HPDE6-E6E7 (cell line): Measurements from ENCODE around the gene LGR5.
"Not testable (repeated sequence)": the region's sequence is repeated elsewhere in the genome, so short reads cannot be mapped to it uniquely, and the experiment has no call there.

ENCODE experiments used
- DNase-seq: peaks from one replicate; pipeline ENCODE4 v3.0.0; 2011; ENCODE audit warnings: missing footprints; ENCODE audit errors: extremely low spot score

The LGR5 gene

DNA sequence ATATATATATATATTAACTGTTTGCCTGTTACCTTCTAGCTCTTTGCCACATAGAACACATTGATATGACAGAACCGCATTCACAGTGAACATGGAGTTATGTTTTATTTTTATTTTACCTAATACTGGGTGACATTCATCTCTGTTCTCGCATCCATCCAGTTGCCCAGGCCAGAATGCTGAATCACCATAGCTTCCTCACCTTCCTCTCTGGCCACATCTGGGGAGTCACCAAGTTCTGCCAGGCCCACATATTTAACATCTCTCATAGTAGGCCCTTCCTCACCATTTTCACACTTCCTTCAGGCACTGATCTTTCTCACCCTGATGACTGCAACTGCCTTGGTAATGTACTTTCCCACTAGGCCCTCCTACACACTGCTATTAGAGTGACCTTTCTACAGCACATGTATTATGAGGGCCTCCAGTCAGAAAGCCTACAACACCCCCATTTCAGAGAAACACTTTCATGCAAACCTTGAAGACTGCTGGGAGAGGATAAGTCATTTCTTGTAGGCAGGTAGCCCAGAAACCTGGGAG, 106.8 kb downstream of the LGR5 start:
- no peak for DNase-seq

GRCh38 chr12:71548893-71549292, 109.3 kb downstream of the LGR5 start:
- DNase-seq, result no peak

DNA sequence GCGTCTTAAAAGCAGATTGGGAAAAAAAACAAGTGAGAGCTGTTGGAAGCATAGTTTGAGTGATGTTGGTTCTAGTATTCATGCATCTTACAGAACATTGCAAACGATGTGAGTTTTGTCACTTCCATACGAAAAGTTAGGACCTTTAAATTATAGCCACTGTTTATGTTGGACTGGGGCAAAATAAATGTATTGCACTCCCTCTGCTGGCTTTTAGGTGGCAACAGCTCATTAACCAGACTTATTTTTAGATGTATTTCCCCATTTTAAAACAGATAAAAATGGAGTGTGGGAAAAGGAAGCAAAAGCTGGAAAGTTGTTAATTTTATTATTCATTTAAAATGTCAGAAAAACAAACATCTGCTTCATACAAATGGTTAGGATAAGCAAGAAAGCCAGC, 111.9 kb downstream of the LGR5 start:
- DNase-seq, result peak; percentile 14

- DNase-seq, result no peak
These were observed 113.3 kb downstream of the LGR5 start for GRCh38 chr12:71552728-71553501.

- no peak for DNase-seq
These were observed 115.6 kb downstream of the LGR5 start for GRCh38 chr12:71555191-71555590.

GRCh38 chr12:71555789-71556188, 116.2 kb downstream of the LGR5 start:
- not testable (repeated sequence) for DNase-seq

- no peak for DNase-seq
These were observed 116.8 kb downstream of the LGR5 start for GRCh38 chr12:71556448-71556847.

DNA sequence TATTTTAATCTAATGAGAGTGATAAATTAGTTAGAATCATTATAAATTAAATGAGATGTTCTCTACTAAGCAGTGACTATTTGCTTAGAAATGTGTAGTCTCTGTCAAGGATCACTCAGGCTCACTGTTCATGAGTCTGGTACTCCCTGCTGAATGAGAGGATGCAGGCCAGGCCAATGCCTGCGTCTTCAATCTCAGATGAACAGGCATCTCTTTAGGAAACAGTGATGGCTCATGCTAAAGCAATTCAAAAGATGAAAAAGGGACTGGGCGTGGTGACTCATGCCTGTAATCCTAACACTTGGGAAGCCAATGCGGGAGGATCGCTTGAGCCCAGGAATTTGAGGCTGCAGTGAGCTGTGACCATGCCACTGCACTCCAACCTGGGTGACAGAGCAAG, 117.3 kb downstream of the LGR5 start:
- DNase-seq, result peak; percentile 37

GRCh38 chr12:71558445-71558844, 118.8 kb downstream of the LGR5 start:
- no peak for DNase-seq

GRCh38 chr12:71562676-71563595, 123.3 kb downstream of the LGR5 start:
- no peak for DNase-seq

DNA sequence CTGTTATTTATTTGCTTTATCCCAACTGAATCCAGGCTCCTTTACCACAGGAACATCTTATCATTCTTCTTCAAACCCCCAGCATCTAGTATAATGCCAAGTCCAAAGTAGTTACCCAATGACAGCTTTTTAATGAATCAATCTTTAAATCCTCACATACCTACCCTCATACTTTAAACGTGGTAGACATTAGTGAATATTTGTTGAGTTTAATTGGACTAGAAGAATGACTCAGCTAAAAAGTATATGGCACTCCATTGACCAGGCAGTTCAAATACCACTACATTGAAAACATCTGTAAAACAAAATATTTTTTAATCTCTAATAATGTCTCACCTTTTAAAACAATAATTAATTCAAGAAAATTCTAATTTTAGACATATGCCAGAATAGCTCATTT, 125.9 kb downstream of the LGR5 start:
- no peak for DNase-seq

GRCh38 chr12:71566655-71567054, 127.1 kb downstream of the LGR5 start:
- no peak for DNase-seq

DNA sequence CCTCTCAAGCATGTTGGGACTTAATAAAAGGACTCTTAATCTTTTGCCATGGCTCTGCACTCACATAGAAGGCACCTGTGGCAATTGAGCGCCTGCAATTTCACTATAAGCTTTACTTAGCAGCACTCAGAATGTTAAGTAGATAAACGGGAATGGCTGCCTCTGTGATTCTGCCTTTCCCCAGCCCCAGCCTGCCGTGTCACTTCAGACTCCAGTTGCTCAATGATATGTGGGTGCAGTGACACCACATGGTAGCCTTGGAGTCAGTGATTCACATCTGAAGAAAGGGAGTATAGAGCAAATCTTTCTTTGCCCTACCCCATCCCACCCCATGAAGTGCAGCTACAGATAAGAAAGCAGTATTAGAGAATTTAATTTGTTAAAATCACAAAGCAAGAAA, 127.9 kb downstream of the LGR5 start:
- no peak for DNase-seq

GRCh38 chr12:71569885-71570284, 130.3 kb downstream of the LGR5 start:
- not testable (repeated sequence) for DNase-seq

- DNase-seq, result no peak
These were observed 136.9 kb downstream of the LGR5 start for GRCh38 chr12:71576496-71576895.

DNA sequence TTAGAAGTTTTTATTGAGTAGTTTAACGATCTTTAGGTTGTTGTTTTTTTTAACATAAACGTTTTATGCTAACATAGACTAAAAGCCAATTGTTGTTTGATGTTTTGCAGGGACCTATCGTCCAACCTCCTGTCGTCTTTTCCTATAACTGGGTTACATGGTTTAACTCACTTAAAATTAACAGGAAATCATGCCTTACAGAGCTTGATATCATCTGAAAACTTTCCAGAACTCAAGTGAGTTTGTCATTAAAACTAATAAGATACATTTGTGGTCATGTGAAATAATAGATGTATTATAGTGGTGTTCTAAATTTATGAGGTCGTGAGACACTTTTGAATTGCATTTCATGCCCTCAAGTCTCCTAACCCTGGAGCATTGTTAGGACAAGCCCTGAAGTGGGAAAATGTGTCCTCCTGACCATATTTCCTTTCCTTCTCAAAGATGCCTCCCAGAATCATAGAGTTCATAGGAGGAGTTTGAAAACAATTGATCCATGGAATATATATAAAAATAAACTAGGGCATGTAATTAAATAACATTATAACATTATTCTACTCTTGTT, 139.2 kb downstream of the LGR5 start:
- no peak for DNase-seq

GRCh38 chr12:71581206-71581605, 141.6 kb downstream of the LGR5 start:
- DNase-seq, result peak; percentile 51

GRCh38 chr12:71582925-71583324, 143.3 kb downstream of the LGR5 start:
- no peak for DNase-seq

GRCh38 chr12:71584356-71584755, 144.8 kb downstream of the LGR5 start:
- DNase-seq, result no peak

DNA sequence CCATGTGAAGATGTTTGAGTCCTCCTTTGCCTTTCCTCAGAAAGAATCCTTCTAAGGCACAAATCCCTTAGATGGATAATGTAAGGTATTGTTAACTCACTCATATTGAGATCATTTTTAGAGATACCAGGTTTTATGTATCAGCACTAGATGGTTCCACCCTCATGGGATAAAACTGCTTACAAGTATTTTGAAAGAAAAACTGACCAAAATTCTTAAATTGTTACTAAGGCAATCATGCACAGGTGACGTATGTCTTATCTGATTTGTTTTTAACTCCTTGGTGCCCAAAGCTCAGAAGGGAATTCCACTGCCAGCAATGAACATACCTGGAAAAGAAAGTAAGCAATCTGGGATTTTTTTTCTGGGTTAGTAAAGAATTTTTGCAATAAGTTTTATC, 145.6 kb downstream of the LGR5 start:
- DNase-seq, result no peak

DNA sequence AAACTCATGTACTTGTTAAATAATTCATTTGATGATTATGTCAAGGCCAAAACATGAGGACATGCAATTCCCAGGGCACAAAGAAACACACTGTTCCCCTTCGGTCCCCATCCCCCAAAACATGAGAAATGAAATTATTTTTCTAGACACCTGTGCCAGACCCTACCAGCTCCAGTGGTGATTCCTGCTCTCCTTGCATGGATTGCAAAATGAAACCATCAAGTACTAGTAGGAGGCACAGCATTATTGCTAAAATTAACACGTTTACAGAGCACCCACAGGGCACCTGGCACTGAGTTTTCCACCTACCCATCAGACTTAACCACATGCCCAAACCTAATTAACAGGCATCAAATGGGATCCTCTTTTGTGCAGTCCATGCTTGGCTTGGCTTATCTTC, 147.4 kb downstream of the LGR5 start:
- no peak for DNase-seq

GRCh38 chr12:71589478-71589881, 149.9 kb downstream of the LGR5 start:
- DNase-seq, result no peak
